Lower leg skin (tissue), 3 donors: Measurements from ENCODE around the gene SLC7A5.

Experiments used
- CTCF ChIP-seq, 3 donors: fragments of 450-650 bp; IDR thresholded peaks; one replicate each; pipeline ENCODE4 v1.5.1; 2016; ENCODE audit warnings: antibody characterized with exemption in 3 of 3, mild to moderate bottlenecking in 3 of 3, moderate library complexity in 2 of 3
- POLR2A ChIP-seq, 2 donors: fragments of 450-650 bp; IDR thresholded peaks; one replicate each; pipeline ENCODE4 v1.6.1; 2016 to 2017; ENCODE audit warnings: antibody characterized with exemption in 2 of 2, mild to moderate bottlenecking in 1 of 2, moderate library complexity in 1 of 2

GRCh38 chr16:87808108-87808507 lies 61.2 kb downstream of the SLC7A5 start:
- TF ChIP-seq CTCF (IDR thresholded peaks at IDR 0.05) (no peak), POLR2A (IDR thresholded peaks at IDR 0.05) (no peak)
